A673 (cell line): Measurements from ENCODE around the gene TAGAP. TPM values are rescaled to one million over a fixed set of nuclear protein-coding genes. Genes with fewer than 3 reads are reported as not detected.

Source experiments
- BruUV-seq: library from RNA; stranded (reverse); fragments of 400-500 nt; replicated peaks from 2 replicates; lab custom pipeline; 2021; lab: Mats Ljungman, UMichigan
- CTCF ChIA-PET: fragments of 300-600 bp; sonication (Branson Sonifier 250); formaldehyde crosslinking; loops from one replicate; lab custom pipeline; 2022; ENCODE audit warnings: antibody characterized with exemption; lab: Charles Lee
- POLR2A ChIA-PET: fragments of 300-600 bp; sonication (Branson Sonifier 250); formaldehyde crosslinking; loops from one replicate; lab custom pipeline; 2022; ENCODE audit warnings: antibody characterized with exemption; ENCODE audit not compliant: low non-redundant PET; lab: Charles Lee
- DNase-seq: peaks from one replicate; pipeline ENCODE4 v3.0.0-alpha.2; 2015; ENCODE audit warnings: low spot score
- H3K27ac ChIP-seq: fragments of 200-600 bp; sonication (generic); 2 replicates; pipeline ENCODE4 v1.5.1; 2016; ENCODE audit warnings: mixed run types, low read depth, mild to moderate bottlenecking, mixed read lengths, antibody characterized with exemption, low read length; ENCODE audit not compliant: poor library complexity, severe bottlenecking
- H3K27me3 ChIP-seq: fragments of 200-600 bp; sonication (generic); replicated peaks from 2 replicates; pipeline ENCODE4 v1.6.1; 2017; ENCODE audit warnings: mixed run types, low read depth, mild to moderate bottlenecking, mixed read lengths, antibody characterized with exemption, low read length; ENCODE audit not compliant: insufficient read depth, poor library complexity
- H3K36me3 ChIP-seq: fragments of 200-600 bp; sonication (generic); 2 replicates; pipeline ENCODE4 v1.6.1; 2016; ENCODE audit warnings: mixed run types, mild to moderate bottlenecking, mixed read lengths, antibody characterized with exemption, low read length; ENCODE audit not compliant: insufficient read depth, poor library complexity, severe bottlenecking
- H3K4me1 ChIP-seq: fragments of 200-600 bp; sonication (generic); 2 replicates; pipeline ENCODE4 v1.6.1; 2017; ENCODE audit warnings: mixed run types, mild to moderate bottlenecking, mixed read lengths, antibody characterized with exemption, low read length; ENCODE audit not compliant: insufficient read depth, poor library complexity, severe bottlenecking
- H3K4me3 ChIP-seq: fragments of 200-600 bp; sonication (generic); 2 replicates; pipeline ENCODE4 v1.5.1; 2016; ENCODE audit warnings: low read depth, mixed run types, mild to moderate bottlenecking, mixed read lengths, low read length; ENCODE audit not compliant: poor library complexity, severe bottlenecking
- H3K9me3 ChIP-seq: fragments of 200-600 bp; sonication (generic); 2 replicates; pipeline ENCODE4 v1.6.1; 2016; ENCODE audit warnings: mixed run types, low read depth, mild to moderate bottlenecking, mixed read lengths, antibody characterized with exemption, low read length; ENCODE audit not compliant: poor library complexity, severe bottlenecking
- CTCF ChIP-seq: fragments of 300-800, 200-600 bp; sonication (generic); conservative IDR thresholded peaks from 2 replicates; pipeline ENCODE4 v1.5.1; 2017; ENCODE audit warnings: low read depth, mild to moderate bottlenecking, antibody characterized with exemption, low read length, moderate library complexity, mixed read lengths
- EZH2 ChIP-seq: fragments of 200-600 bp; sonication (generic); IDR thresholded peaks from 2 replicates; pipeline ENCODE4 v1.6.1; 2017; ENCODE audit warnings: borderline replicate concordance, low read depth, mild to moderate bottlenecking, mixed read lengths, antibody characterized with exemption, low read length; ENCODE audit not compliant: poor library complexity, severe bottlenecking
- intact Hi-C: fragments of 100-400 bp; cut with micrococcal nuclease; formaldehyde crosslinking; loops from one replicate; pipeline ENCODE4 v1.10.0; 2022; ENCODE audit not compliant: unreplicated experiment
- total RNA-seq: library from RNA; stranded (reverse); gene quantifications from 2 replicates; pipeline ENCODE4 v1.2.3, GENCODE V29; 2021

The TAGAP gene
- total RNA-seq, 1 experiment from 2014 or later, result not detected

- no TSS peak for BruUV-seq
- intact Hi-C loops, result loop anchor here (2.0 to 10.0 kb wide), 2 partner anchors 61 to 91 kb away; no protein-coding TSS in a partner anchor
- no peak for TF ChIP-seq CTCF
- TF ChIP-seq EZH2, result no peak
- CTCF ChIA-PET, result interaction anchor here (1.0 kb wide), 1 partner anchor 66 kb away, joined by 4 read pairs; no protein-coding TSS in a partner anchor
- Histone ChIP-seq H3K27me3 (no peaks in the 10 kb centered on the region), H3K36me3 (no peaks in the 10 kb centered on the region), H3K27ac (no peak overlapping the region), H3K4me3 (no peak overlapping the region), H3K9me3 (no peaks in the 10 kb centered on the region), H3K4me1 (peaks cover 7% of the 10 kb centered on the region)
- POLR2A ChIA-PET, result no interaction called here
- no peak for DNase-seq
Observed at GRCh38 chr6:159043947-159044346, 844 bp downstream of the TAGAP start.

DNA sequence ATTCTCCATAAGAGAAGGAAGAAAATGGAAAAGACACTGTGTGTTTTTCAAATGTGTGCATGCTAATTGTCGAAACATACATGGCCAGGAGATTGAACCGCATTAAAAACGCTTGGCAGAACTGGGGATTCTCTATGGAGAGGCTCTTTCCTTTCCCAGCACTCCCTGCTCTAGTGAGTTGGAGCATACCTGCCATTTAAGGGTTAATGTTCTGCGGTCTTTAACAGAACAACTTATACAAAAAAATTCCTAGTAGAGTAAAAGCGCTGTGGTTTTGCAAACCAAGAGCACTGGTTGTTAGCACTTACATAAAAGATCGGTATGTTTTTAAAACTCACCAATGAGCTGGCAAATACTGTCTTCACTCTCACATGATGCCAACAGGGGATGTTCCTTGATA lies 1.5 kb downstream of the TAGAP start:
- no peak for DNase-seq
- no peak for TF ChIP-seq CTCF
- TF ChIP-seq EZH2, result no peak
- ChIA-PET POLR2A (no interaction called here), CTCF (interaction anchor here (0.5 to 1.3 kb wide), 5 partner anchors 61 to 620 kb away, joined by 3 to 12 read pairs (median 4); no protein-coding TSS in a partner anchor)
- no peaks in the 10 kb centered on the region for H3K27me3 ChIP-seq
- no peak overlapping the region for H3K4me3 ChIP-seq
- no peaks in the 10 kb centered on the region for H3K9me3 ChIP-seq
- no peak overlapping the region for H3K27ac ChIP-seq
- H3K36me3 ChIP-seq, result no peaks in the 10 kb centered on the region
- BruUV-seq, result no TSS peak
- H3K4me1 ChIP-seq, result peaks cover 5% of the 10 kb centered on the region
- intact Hi-C loops, result loop anchor here (2.0 to 10.0 kb wide), 2 partner anchors 62 to 92 kb away; no protein-coding TSS in a partner anchor

- no peak for TF ChIP-seq EZH2
- TF ChIP-seq CTCF, result peak; percentile 41
- intact Hi-C loops, result loop anchor here (2.0 to 10.0 kb wide), 2 partner anchors 62 to 92 kb away; no protein-coding TSS in a partner anchor
- DNase-seq, result no peak
- POLR2A ChIA-PET, result no interaction called here
- H3K9me3 ChIP-seq, result no peaks in the 10 kb centered on the region
- H3K27me3 ChIP-seq, result no peaks in the 10 kb centered on the region
- no peak overlapping the region for H3K4me3 ChIP-seq
- H3K27ac ChIP-seq, result no peak overlapping the region
- no peaks in the 10 kb centered on the region for H3K36me3 ChIP-seq
- CTCF ChIA-PET, result interaction anchor here (0.5 to 1.3 kb wide), 5 partner anchors 10 to 621 kb away, joined by 3 to 12 read pairs (median 4); no protein-coding TSS in a partner anchor
- H3K4me1 ChIP-seq, result peaks cover 3% of the 10 kb centered on the region
- BruUV-seq, result no TSS peak
Observed at GRCh38 chr6:159042826-159043181, 2.0 kb downstream of the TAGAP start.
